ENCODE results near the gene EVL. TPM values are rescaled to one million over a fixed set of nuclear protein-coding genes. Genes with fewer than 3 reads are reported as not detected.

The EVL gene
- total and polyA plus RNA-seq, 2 donors from 2014 or later, result 54.8 to 84.1 TPM

- DNase-seq, result no peak
- no peak overlapping the region for H3K9ac ChIP-seq (ENCODE audit: low read length in 3 of 3)
- H3K9me3 ChIP-seq (ENCODE audit: control insufficient read depth in 2 of 3, insufficient read depth in 1 of 3, low read length in 3 of 3), result no peaks in the 10 kb centered on the region
- no peaks in the 10 kb centered on the region for H3K36me3 ChIP-seq (ENCODE audit: control insufficient read depth in 2 of 3, insufficient read depth in 3 of 3, low read length in 3 of 3)
- TF ChIP-seq CTCF (IDR thresholded peaks at IDR 0.05; ENCODE audit: borderline replicate concordance, extremely low read depth, insufficient read depth), result no peak
- intact Hi-C loops (cut with DNase I), result no loop called here
- H3K27me3 ChIP-seq (ENCODE audit: control insufficient read depth, insufficient read depth, low read length), result no peaks in the 10 kb centered on the region
- H3K4me3 ChIP-seq (ENCODE audit: low read length in 3 of 3), result no peak overlapping the region
- no peak overlapping the region for H3K27ac ChIP-seq (ENCODE audit: low read depth in 2 of 2, low read length in 2 of 2)
- FAIRE-seq, result no peak
- no peaks in the 10 kb centered on the region for H3K4me1 ChIP-seq (ENCODE audit: control insufficient read depth in 2 of 3, insufficient read depth in 2 of 3, low read depth in 1 of 3, low read length in 3 of 3)
Measured at GRCh38 chr14:100039903-100040302, 25.3 kb upstream of the EVL start.

GRCh38 chr14:100041271-100041670 is 24.0 kb upstream of the EVL start:
- no peak overlapping the region for H3K4me3 ChIP-seq (ENCODE audit: low read length in 3 of 3)
- H3K9ac ChIP-seq (ENCODE audit: low read length in 3 of 3), result no peak overlapping the region
- DNase-seq (no peak), FAIRE-seq (no peak)
- H3K27me3 ChIP-seq (ENCODE audit: control insufficient read depth, insufficient read depth, low read length), result no peaks in the 10 kb centered on the region
- intact Hi-C loops (cut with DNase I), result no loop called here
- no peaks in the 10 kb centered on the region for H3K9me3 ChIP-seq (ENCODE audit: control insufficient read depth in 2 of 3, insufficient read depth in 1 of 3, low read length in 3 of 3)
- H3K27ac ChIP-seq (ENCODE audit: low read depth in 2 of 2, low read length in 2 of 2), result no peak overlapping the region
- H3K36me3 ChIP-seq (ENCODE audit: control insufficient read depth in 2 of 3, insufficient read depth in 3 of 3, low read length in 3 of 3), result no peaks in the 10 kb centered on the region
- H3K4me1 ChIP-seq (ENCODE audit: control insufficient read depth in 2 of 3, insufficient read depth in 2 of 3, low read depth in 1 of 3, low read length in 3 of 3), result no peaks in the 10 kb centered on the region
- TF ChIP-seq CTCF (IDR thresholded peaks at IDR 0.05; ENCODE audit: borderline replicate concordance, extremely low read depth, insufficient read depth), result no peak

- H3K4me3 ChIP-seq (ENCODE audit: low read length in 3 of 3), result no peak overlapping the region
- H3K4me1 ChIP-seq (ENCODE audit: control insufficient read depth in 2 of 3, insufficient read depth in 2 of 3, low read depth in 1 of 3, low read length in 3 of 3), result no peaks in the 10 kb centered on the region
- H3K36me3 ChIP-seq (ENCODE audit: control insufficient read depth in 2 of 3, insufficient read depth in 3 of 3, low read length in 3 of 3), result no peaks in the 10 kb centered on the region
- DNase-seq (no peak), FAIRE-seq (no peak)
- H3K27me3 ChIP-seq (ENCODE audit: control insufficient read depth, insufficient read depth, low read length), result no peaks in the 10 kb centered on the region
- no peak overlapping the region for H3K9ac ChIP-seq (ENCODE audit: low read length in 3 of 3)
- TF ChIP-seq CTCF (IDR thresholded peaks at IDR 0.05; ENCODE audit: borderline replicate concordance, extremely low read depth, insufficient read depth), result no peak
- no peak overlapping the region for H3K27ac ChIP-seq (ENCODE audit: low read depth in 2 of 2, low read length in 2 of 2)
- H3K9me3 ChIP-seq (ENCODE audit: control insufficient read depth in 2 of 3, insufficient read depth in 1 of 3, low read length in 3 of 3), result no peaks in the 10 kb centered on the region
- intact Hi-C loops (cut with DNase I), result no loop called here
Measured at GRCh38 chr14:100042286-100042685, 22.9 kb upstream of the EVL start.
